ENCODE measurements around the gene ZNF761.
A peak's percentile ranks its signal among the peaks of the same experiment; 100 is the strongest.
"Not testable (repeated sequence)": the region's sequence is repeated elsewhere in the genome, so short reads cannot be mapped to it uniquely, and the experiment has no call there.

Gene ZNF761

GRCh38 chr19:53492153-53492552 lies 60.4 kb downstream of the ZNF761 start:
- H3K27me3 Mint-ChIP-seq (ENCODE audit: low read depth, poor library complexity), result no peaks in the 10 kb centered on the region
- no peak overlapping the region for H3K4me3 Mint-ChIP-seq
- H3K27ac Mint-ChIP-seq, result no peak overlapping the region
- TF ChIP-seq CTCF (IDR thresholded peaks at IDR 0.05), result no peak
- H3K4me1 Mint-ChIP-seq, result peaks cover 5% of the 10 kb centered on the region
- H3K36me3 Mint-ChIP-seq (ENCODE audit: low read depth), result peaks cover 97% of the 10 kb centered on the region
- H3K9me3 Mint-ChIP-seq, result peaks cover 93% of the 10 kb centered on the region
- DNase-seq, result no peak

GRCh38 chr19:53497311-53498023 lies 65.7 kb downstream of the ZNF761 start:
- not testable (repeated sequence) for H3K27me3 Mint-ChIP-seq (ENCODE audit: low read depth, poor library complexity); DNase-seq; H3K4me3 Mint-ChIP-seq
- Mint-ChIP-seq H3K27ac (peak overlapping the region; percentile 98), H3K4me1 (peaks cover 25% of the 10 kb centered on the region), H3K9me3 (peaks cover 51% of the 10 kb centered on the region), H3K36me3 (ENCODE audit: low read depth) (peaks cover 46% of the 10 kb centered on the region)

GRCh38 chr19:53498024-53498395 lies 66.2 kb downstream of the ZNF761 start:
- H3K27me3 Mint-ChIP-seq (ENCODE audit: low read depth, poor library complexity); H3K4me3 Mint-ChIP-seq; DNase-seq: not testable (repeated sequence)
- Mint-ChIP-seq H3K27ac (peak overlapping the region; percentile 97), H3K36me3 (ENCODE audit: low read depth) (peaks cover 40% of the 10 kb centered on the region), H3K4me1 (peaks cover 25% of the 10 kb centered on the region), H3K9me3 (peaks cover 45% of the 10 kb centered on the region)

GRCh38 chr19:53503151-53503550 lies 71.4 kb downstream of the ZNF761 start:
- not testable (repeated sequence) for DNase-seq; H3K27me3 Mint-ChIP-seq (ENCODE audit: low read depth, poor library complexity); H3K36me3 Mint-ChIP-seq (ENCODE audit: low read depth); H3K9me3 Mint-ChIP-seq; H3K27ac Mint-ChIP-seq
- H3K4me3 Mint-ChIP-seq, result peak overlapping the region; percentile 18
- H3K4me1 Mint-ChIP-seq, result peaks cover 48% of the 10 kb centered on the region

- H3K9me3 Mint-ChIP-seq; H3K27me3 Mint-ChIP-seq (ENCODE audit: low read depth, poor library complexity); H3K27ac Mint-ChIP-seq; DNase-seq; H3K36me3 Mint-ChIP-seq (ENCODE audit: low read depth): not testable (repeated sequence)
- peaks cover 50% of the 10 kb centered on the region for H3K4me1 Mint-ChIP-seq
- peak; percentile 9 for TF ChIP-seq CTCF (IDR thresholded peaks at IDR 0.05)
- peak overlapping the region; percentile 48 for H3K4me3 Mint-ChIP-seq
Observed at GRCh38 chr19:53503671-53504364, 72.0 kb downstream of the ZNF761 start.

GRCh38 chr19:53504365-53504703 lies 72.5 kb downstream of the ZNF761 start:
- not testable (repeated sequence) for H3K27me3 Mint-ChIP-seq (ENCODE audit: low read depth, poor library complexity); H3K36me3 Mint-ChIP-seq (ENCODE audit: low read depth); H3K9me3 Mint-ChIP-seq
- H3K27ac Mint-ChIP-seq, result peak overlapping the region; percentile 88
- peaks cover 52% of the 10 kb centered on the region for H3K4me1 Mint-ChIP-seq
- DNase-seq, result peak; percentile 18
- peak overlapping the region; percentile 71 for H3K4me3 Mint-ChIP-seq
- peak; percentile 8 for TF ChIP-seq CTCF (IDR thresholded peaks at IDR 0.05)

GRCh38 chr19:53504885-53505284 lies 73.1 kb downstream of the ZNF761 start:
- H3K4me3 Mint-ChIP-seq, result peak overlapping the region; percentile 71
- H3K9me3 Mint-ChIP-seq, result peaks cover 10% of the 10 kb centered on the region
- DNase-seq, result no peak
- TF ChIP-seq CTCF (IDR thresholded peaks at IDR 0.05), result no peak
- H3K36me3 Mint-ChIP-seq (ENCODE audit: low read depth), result no peaks in the 10 kb centered on the region
- H3K27ac Mint-ChIP-seq, result peak overlapping the region; percentile 88
- H3K4me1 Mint-ChIP-seq, result peaks cover 55% of the 10 kb centered on the region
- H3K27me3 Mint-ChIP-seq (ENCODE audit: low read depth, poor library complexity), result peaks cover 4% of the 10 kb centered on the region

Data from nephron progenitor cell (in vitro differentiated cells).